OCI-LY1 (cell line): ENCODE results near the gene FMN1.

ENCODE experiments used
- CTCF ChIP-seq: fragments of 200-600 bp; sonication (generic), shearing (Covaris generic); IDR thresholded peaks from 2 replicates; pipeline ENCODE4 v1.5.1; 2017; ENCODE audit warnings: mild to moderate bottlenecking, antibody characterized with exemption, low read length, moderate library complexity, mixed read lengths
- EZH2 ChIP-seq: fragments of 200-600 bp; sonication (generic), shearing (Covaris generic); IDR thresholded peaks from 2 replicates; pipeline ENCODE4 v1.8.0; 2017; ENCODE audit warnings: borderline replicate concordance, mixed run types, mild to moderate bottlenecking, antibody characterized with exemption, low read length, moderate library complexity, mixed read lengths

- TF ChIP-seq CTCF (no peak), EZH2 (no peak)
Observed at GRCh38 chr15:33125894-33126537, 68.5 kb downstream of the FMN1 start.
